GM12875 (cell line): ENCODE measurements around the gene LHX3.

Experiments
- H3K4me3 ChIP-seq: one replicate; pipeline ENCODE4 v1.5.1; 2011; ENCODE audit warnings: low read depth, low read length, control low read depth
- CTCF ChIP-seq: IDR thresholded peaks from 2 replicates; pipeline ENCODE4 v1.5.1; 2011; ENCODE audit warnings: low read depth, mild to moderate bottlenecking, control low read depth, inconsistent platforms, low read length, moderate library complexity, borderline replicate concordance; ENCODE audit not compliant: insufficient read depth

The LHX3 gene

GRCh38 chr9:136172412-136173079 lies 32.4 kb downstream of the LHX3 start:
- no peak overlapping the region for H3K4me3 ChIP-seq
- TF ChIP-seq CTCF = no peak

GRCh38 chr9:136171801-136172411 lies 33.0 kb downstream of the LHX3 start:
- H3K4me3 ChIP-seq = no peak overlapping the region
- no peak for TF ChIP-seq CTCF

GRCh38 chr9:136171009-136171800 lies 33.7 kb downstream of the LHX3 start:
- H3K4me3 ChIP-seq = no peak overlapping the region
- TF ChIP-seq CTCF = no peak

GRCh38 chr9:136170006-136170901 lies 34.7 kb downstream of the LHX3 start:
- no peak overlapping the region for H3K4me3 ChIP-seq
- peak; percentile 85 for TF ChIP-seq CTCF

- no peak for TF ChIP-seq CTCF
- H3K4me3 ChIP-seq = no peak overlapping the region
Observed at GRCh38 chr9:136169495-136169894, 35.4 kb downstream of the LHX3 start.

- no peak overlapping the region for H3K4me3 ChIP-seq
- no peak for TF ChIP-seq CTCF
Observed at GRCh38 chr9:136163248-136163850, 41.6 kb downstream of the LHX3 start.
